SH-SY5Y (cell line): ENCODE data around the gene N4BP3.

Experiments used
- GATA2 ChIP-seq: IDR thresholded peaks from 2 replicates; pipeline ENCODE4 v1.6.1; 2011; ENCODE audit warnings: mild to moderate bottlenecking, low read depth, low read length
- GATA3 ChIP-seq: IDR thresholded peaks from 2 replicates; pipeline ENCODE4 v1.6.1; 2011; ENCODE audit warnings: low read depth, mild to moderate bottlenecking, low read length, moderate library complexity

The N4BP3 gene

DNA sequence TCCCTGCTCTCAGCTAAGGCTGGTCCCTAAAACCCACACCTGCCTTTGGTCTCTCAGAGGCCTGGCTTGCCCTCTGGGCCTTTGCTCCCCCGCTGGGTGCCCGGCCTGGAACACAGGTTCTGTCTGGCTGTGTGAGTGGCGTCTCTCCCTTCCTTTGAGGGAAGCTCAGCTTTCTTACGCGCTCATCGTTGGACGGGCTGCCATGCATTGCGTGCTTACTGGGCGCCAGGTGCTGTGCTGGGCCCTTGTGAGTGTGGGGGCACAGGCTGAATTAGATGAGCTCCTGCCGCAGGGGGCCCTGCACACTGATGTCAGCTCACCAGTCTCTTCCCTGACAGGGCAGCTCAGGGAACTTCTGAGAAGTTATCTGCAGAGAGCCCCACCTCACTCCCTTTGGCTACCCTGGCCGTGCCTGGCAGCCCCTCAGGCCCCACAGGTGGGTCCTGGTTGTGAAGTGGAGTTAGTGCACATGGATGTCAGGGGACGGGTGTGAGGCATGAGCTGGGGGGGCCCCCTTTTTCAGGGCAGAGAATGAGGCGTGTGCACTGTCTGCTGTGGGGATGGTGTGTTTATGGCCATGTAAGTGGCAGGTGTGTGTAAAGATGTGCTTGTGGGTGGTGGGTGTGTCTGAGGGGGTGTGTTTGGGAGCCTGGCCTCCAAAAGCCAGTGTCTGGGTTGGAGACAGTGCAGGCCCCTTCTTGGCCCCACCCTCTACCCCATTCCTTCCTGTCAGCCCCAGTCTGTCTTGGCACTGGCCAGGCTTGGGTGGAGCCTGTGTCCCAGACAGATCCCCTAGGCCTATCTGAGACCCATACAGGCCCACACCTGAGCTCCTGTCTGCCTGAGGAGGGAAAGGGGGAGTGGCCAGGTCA is 10.0 kb downstream of the N4BP3 start:
- no peak for TF ChIP-seq GATA2
- TF ChIP-seq GATA3, result no peak

DNA sequence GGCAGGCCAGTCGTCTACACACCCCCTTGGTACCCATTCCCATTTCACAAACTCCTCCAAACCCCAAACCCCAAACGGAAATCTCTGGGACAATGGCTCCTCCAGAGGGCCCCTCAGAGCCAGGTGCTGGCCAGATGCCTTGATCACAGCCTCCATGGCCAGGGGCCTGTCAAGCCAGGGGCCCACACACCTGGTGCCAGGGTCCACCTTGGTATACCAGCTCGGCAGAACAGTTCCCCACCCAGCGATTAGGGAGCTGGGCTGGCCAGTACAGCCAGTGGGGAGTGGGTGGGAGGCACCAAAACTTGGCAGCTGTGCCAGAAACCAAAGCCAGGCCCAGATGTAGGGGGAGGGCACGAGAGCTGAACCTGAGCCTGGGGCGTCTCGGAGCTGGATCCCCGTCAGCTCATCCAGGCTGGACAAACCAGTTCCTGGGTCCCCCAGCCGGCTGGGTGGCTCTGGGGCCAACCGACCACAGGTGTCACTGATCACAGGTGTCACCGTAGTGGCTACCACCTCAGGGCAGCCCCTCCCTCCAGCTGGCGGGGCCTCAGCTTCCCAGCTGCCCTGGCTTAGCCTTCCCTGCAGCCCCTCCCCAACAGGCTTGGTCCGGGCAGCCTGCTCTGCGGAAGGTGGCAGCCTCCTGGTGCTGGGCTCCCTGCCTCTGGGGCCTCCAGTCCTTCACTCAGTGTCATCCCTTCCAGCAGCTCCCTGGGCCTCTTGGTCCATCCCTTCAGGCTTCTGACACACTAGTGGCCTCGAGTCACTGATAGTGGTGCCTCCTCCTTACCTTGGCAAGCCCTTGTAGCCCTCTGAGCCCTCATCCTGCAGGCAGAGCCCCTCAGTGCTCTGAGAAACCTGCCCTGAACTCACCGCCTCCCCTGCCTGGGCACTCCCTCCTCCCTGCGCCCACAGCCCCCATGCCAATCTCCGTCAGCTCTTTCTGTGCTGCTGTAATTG is 10.9 kb downstream of the N4BP3 start:
- TF ChIP-seq GATA2 (no peak), GATA3 (no peak)

DNA sequence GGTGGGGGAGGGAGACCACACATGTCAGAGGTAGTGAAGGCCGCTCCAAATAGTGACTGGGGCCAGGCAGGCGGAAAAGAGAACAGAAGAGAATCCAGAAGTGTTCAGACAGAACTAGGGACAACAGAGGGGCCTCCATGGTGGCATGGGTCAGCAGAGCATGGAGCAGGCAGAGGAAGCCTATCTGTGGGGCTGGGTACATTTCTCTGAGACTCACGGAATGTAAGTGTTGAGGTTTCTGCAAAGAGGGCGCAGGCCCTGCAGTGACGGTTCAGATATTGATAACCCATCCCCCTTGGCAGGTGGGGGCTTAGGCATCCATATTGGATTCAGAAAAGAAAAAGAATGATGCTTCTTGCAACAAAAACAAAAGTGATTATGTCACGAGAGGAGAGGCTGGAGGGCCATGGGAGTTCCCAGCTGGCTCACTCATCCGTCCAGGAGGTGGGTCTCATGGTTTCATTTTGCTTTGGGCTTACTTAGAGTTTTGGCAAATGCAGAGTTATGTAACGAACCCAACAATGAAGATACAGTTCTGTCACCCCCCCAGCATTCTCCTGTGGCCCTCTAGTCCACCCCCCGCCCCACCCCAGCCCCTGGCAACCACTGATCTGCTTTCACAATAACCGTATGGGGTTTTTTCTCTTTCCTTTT is 12.0 kb downstream of the N4BP3 start:
- TF ChIP-seq GATA2, result no peak
- TF ChIP-seq GATA3, result no peak

- TF ChIP-seq GATA3, result no peak
- no peak for TF ChIP-seq GATA2
Measured at GRCh38 chr5:178126556-178126955, 13.2 kb downstream of the N4BP3 start.

DNA sequence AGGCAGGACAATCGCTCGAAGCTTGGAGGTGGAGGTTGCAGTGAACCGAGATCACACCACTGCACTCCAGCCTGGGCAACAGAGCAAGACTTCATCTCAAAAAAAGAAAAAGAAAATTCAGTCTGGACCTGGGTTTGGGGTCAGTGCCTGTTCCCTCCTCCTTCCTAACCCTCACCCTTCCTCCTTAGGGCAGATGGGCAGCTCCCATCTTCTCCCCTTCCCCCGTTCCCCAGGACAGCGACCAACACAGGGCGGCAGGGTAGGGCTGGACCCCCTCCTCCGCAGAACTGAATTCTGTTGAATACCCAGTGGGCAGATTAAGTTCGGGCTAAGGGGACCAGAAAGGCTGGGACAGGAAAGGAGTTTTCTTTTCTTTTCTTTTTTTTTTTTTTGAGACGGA is 16.0 kb downstream of the N4BP3 start:
- TF ChIP-seq GATA2, result no peak
- no peak for TF ChIP-seq GATA3

DNA sequence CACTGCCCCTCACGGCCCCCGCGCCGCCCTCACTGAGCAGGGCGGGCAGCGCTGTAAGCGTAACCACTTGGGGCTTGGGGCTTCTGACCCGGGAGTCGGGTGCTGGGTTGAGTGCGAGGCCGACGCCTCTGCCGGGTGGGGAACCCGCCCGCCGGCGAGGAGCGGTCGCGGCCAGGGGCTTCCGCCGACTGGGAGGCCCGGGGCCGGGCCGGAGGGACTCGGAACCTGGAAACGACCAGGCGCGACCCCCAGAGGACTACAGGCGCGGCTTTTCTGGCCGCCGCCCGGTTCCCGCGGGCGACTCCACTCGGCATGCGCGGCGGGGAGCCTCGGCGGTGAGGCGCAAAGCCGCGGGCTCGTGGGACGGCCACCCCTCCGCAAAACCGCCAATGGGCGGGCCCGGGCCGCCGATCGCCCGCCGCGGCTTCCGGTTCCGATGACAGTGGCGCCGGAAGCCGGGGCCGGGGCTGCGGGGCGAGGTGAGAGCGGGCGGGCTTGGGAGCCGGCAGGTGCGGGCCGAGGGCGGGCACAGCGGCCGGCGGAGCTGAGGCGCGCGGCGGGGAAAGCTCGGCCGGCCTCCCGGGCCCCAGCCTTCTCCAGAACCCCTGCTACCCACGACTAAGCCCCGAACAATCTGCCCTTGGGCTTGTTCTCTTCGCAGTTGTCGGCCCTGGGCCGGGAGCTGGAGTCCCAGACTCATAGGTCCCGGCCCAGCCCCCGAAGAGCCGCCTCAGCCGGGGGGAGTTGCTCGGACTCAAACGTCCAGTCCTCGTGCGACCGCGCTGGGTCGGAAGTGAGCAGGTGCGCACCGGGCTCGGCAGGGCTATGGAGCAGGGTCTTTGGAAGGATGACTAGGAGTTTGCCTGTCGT is 17.5 kb downstream of the N4BP3 start, which contains the start of gene RMND5B:
RMND5B (plus strand) TSS at position 439 of the 870 bp plus-strand sequence. CDS start 7,106 bp downstream, outside the sequence.
- no peak for TF ChIP-seq GATA2
- TF ChIP-seq GATA3, result no peak

GRCh38 chr5:178131446-178131996 is 18.2 kb downstream of the N4BP3 start:
- TF ChIP-seq GATA3 (no peak), GATA2 (no peak)

DNA sequence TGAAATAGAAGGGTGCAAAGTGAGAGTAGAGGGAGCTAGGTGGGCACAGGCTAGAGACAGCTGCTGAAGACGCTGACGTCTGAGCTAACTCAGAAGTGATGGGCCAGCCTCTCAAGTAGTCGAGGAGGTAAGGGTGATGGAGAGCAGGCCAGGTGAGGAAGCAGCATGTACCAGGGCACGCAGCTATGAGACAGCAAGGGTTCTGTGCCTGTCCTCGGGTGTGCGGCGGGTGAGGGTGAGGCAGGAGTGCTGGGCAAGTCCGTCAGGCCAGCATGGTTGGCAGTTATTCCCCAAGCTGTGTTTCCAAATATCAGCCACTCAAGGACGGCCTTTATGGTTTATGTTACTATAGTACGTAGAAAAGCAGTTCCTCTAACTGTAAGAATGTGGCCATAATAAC is 23.7 kb downstream of the N4BP3 start:
- no peak for TF ChIP-seq GATA2

DNA sequence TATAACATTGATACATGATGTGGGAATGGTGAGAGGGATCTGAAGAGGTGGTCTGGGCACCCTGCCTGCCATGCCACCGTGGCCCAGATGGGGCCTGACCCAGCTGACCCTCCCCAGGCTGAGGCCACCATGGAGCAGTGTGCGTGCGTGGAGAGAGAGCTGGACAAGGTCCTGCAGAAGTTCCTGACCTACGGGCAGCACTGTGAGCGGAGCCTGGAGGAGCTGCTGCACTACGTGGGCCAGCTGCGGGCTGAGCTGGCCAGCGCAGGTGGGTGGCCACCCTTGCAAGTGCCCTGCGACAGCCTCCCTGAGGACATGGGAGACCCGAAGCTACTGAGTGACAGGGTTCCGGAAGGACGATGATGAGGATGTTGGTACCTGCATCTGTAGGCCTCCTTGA is 24.7 kb downstream of the N4BP3 start:
- TF ChIP-seq GATA3 (no peak), GATA2 (no peak)

DNA sequence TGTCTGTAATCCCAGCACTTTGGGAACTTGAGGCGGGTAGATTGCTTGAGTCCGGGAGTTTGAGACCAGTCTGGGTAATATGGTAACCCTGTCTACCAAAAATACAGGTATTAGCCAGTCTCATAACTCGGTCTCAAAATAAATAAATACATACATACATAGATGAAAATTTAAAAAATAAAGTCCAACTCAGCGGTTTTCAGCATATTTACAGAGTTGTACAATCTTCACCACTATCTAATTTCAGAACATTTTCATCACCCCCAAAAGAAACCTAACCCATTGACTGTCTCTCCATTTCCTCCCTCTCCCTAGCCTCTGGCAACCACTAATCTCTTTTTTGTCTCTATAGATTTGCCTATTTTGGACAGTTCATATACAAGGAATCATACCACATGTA is 28.2 kb downstream of the N4BP3 start:
- TF ChIP-seq GATA2 (no peak), GATA3 (no peak)

GRCh38 chr5:178142642-178143041 is 29.3 kb downstream of the N4BP3 start:
- TF ChIP-seq GATA3 (no peak), GATA2 (no peak)

DNA sequence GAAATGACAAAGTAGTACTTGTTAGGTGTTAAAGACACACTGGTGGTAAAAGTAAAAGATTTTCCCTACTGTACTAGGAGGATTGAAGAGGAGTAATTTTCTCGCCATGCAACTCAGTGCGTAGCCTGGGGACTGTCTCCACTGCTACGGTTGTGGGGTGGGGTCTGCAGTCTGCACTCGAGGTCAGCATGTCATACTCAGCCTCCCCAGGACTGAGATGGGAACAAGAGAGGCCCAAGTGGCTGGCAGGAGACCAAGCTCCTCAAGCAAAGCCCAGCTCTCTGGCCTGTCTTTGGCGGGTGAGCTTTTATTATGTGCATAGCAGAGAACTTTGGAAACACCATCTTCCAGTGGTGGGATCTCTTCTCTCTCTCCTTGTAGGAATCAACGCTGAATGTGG is 29.9 kb downstream of the N4BP3 start:
- TF ChIP-seq GATA2 (no peak), GATA3 (no peak)

GRCh38 chr5:178143901-178144300 is 30.6 kb downstream of the N4BP3 start:
- no peak for TF ChIP-seq GATA2
- no peak for TF ChIP-seq GATA3
